SK-N-DZ (cell line): ENCODE results near the gene EML1. TPM values are rescaled to one million over a fixed set of nuclear protein-coding genes. Genes with fewer than 3 reads are reported as not detected.

Experiments
- DNase-seq: peaks from one replicate; pipeline ENCODE4 v3.0.0-alpha.2; 2015; ENCODE audit warnings: low spot score
- polyA plus RNA-seq, 2 experiments: library from polyadenylated mRNA; depleted of rRNA; stranded (reverse); fragments of >200 nt; gene quantifications; 2 replicates each; pipeline ENCODE4 v1.2.3, GENCODE V29; 2014

Gene EML1, protein sequence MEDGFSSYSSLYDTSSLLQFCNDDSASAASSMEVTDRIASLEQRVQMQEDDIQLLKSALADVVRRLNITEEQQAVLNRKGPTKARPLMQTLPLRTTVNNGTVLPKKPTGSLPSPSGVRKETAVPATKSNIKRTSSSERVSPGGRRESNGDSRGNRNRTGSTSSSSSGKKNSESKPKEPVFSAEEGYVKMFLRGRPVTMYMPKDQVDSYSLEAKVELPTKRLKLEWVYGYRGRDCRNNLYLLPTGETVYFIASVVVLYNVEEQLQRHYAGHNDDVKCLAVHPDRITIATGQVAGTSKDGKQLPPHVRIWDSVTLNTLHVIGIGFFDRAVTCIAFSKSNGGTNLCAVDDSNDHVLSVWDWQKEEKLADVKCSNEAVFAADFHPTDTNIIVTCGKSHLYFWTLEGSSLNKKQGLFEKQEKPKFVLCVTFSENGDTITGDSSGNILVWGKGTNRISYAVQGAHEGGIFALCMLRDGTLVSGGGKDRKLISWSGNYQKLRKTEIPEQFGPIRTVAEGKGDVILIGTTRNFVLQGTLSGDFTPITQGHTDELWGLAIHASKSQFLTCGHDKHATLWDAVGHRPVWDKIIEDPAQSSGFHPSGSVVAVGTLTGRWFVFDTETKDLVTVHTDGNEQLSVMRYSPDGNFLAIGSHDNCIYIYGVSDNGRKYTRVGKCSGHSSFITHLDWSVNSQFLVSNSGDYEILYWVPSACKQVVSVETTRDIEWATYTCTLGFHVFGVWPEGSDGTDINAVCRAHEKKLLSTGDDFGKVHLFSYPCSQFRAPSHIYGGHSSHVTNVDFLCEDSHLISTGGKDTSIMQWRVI
- 15.2 and 15.4 TPM in 2 replicates for polyA plus RNA-seq (2014; cell fraction: cytosol; rRNA removed)
- 11.4 and 12.6 TPM in 2 replicates for polyA plus RNA-seq (2014; cell fraction: nucleus; rRNA removed)

- peak; percentile 63 for DNase-seq
Observed at GRCh38 chr14:99793213-99794150, at the start of gene EML1. Gene EML1, plus strand, starts transcription at chr14:99793413. Its CDS starts 64 bp downstream, at chr14:99793477.

- DNase-seq: no peak
Observed at GRCh38 chr14:99744199-99744872, 48.9 kb upstream of the EML1 start.

DNA sequence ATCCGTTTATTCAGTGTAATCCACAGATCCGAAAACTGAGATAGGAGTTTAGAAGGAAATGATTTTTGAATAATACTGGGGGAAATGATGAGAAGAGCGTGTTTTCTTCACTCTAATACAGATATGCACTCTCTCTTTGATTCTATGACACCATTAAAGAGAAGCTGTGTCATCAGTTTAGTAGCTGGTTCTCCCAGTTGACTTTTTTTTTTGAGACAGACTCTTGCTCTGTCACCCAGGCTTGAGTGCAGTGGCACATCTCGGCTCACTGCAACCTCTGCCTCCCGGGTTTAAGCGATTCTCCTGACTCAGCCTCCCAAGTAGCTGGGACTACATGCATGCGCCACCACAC, 48.4 kb upstream of the EML1 start:
- DNase-seq: no peak

DNA sequence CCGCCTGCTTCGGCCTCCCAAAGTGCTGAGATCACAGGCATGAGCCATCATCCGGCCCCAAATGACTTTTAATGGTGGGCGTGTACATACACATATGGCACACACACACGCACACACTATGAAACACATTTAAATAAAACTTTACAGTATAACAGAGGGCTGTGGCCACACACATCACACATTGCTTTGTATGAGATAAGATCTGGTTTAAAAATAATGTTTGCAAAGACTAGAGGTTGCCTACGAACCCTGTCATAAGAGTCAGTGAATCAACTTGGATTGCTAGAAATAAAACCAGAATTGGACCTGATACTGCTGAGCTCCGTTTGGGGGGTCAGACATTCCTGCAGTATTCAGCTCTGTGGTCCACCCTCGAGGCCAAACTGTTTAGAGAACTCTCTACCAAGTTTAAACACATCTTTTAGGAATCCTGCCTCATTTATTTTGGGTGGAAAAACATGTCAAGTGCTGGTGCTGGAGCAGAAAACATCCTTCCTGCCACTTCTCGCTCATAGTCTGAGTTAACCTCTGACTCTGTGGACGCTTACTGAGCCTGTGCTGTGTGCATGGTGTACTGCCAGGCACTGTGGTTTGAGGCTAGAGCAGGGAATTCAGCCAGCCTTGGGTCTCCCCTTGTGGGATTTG, 47.8 kb upstream of the EML1 start:
- no peak for DNase-seq

- no peak for DNase-seq
Observed at GRCh38 chr14:99747167-99747566, 46.0 kb upstream of the EML1 start.

DNA sequence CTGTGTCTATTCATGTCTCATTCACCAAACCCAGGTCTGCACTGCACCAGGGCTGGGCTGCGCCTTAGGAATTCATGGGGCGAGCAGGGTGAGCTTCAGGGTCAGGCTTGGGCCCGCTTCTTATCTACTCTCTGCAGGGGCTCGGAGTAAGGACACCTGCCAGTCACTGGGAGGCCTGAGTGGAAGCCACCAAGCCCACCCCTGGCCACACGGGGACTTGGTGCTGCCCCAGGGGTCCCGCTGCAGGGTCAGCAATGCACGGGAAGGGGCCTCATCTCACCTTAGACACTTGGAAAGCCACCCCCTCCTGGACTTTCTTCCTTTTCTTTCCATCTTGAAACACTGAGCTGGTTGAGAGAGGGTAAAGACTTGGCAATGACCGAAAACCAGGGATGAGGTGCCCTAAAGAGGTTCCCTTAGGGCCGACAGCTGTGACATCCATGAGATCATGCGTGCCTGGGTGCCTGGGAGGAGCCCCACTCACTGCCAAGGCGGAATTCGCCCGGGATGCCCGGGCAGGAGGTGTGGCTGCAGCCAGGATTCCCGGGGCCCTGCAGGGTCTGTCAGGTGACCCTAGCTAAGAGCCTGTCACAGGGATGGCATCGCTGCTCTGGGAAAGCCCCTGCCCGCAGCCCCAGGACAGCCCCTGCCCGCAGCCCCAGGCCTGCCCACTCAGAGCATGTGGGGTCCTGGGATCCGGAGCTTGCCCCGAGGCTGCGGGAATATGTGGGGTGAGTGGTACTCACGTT, 45.5 kb upstream of the EML1 start:
- DNase-seq: no peak

- no peak for DNase-seq
Observed at GRCh38 chr14:99748529-99748928, 44.7 kb upstream of the EML1 start.

GRCh38 chr14:99749142-99749541, 44.1 kb upstream of the EML1 start:
- no peak for DNase-seq

GRCh38 chr14:99749763-99750715, 43.2 kb upstream of the EML1 start:
- DNase-seq: no peak

DNA sequence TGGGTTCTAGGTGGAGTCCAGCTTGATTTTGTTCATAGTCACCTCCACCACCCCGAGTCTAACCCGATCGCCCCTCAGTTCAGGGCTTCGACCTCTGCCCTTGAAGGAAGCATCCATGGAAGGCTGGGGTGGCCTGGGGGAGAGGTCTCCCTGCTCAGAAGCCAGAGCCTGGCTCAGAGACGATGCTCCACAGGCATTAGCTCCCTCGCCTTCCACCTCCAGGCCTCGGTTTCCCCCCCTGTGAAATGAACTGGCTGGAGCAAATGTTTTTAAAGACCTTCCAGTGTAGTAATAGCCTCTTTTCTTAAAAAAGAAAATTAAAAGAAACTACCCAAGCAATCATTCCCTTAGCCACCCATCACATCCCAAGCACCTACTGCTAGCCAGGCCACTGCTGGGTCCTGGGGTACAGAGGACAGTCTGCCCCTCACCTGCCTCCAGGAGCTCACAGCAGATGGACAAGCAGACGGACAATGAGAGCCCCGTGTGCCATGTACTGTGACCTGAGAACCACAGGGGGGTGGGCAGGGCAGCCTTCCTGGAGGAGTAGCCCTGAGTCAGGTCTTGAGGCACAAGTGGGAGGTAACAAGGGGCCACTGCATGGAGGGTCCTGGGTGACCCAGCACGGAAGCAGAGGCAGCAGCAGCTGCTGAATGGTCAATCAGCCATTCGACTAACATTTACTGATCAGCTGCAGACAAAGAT, 42.3 kb upstream of the EML1 start:
- DNase-seq: no peak

GRCh38 chr14:99751539-99752485, 41.4 kb upstream of the EML1 start:
- no peak for DNase-seq

DNA sequence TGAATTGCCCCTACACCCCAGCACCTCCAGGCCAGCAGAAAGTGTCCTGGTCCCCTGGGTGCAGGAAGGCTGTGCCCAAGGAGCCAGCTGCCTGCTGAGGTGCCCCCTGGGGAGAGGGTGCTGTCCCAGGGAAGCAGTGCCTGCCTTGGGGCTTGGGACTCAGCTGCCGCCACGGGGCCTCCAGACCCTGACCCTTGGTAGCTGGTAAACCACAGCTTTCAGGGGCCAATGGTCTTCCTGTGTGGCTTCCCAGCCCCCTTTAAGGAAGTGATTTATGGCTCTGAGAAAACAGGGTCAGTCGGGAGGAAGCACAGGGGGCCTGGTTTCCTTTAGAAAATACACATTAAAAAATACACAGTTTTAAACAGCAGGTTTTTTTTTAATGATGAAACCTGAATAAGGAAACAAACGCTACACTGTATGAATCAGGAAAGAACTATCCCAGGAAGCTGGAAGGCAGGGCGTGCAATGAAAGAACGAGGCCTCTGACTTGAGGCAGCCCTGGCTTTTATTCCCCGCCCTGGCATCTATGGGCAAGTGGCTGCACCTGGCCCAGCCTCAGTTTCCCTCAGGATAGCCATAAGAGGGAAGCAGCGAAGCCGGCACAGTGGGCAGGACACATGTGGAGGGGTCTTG, 40.6 kb upstream of the EML1 start:
- DNase-seq: no peak

DNA sequence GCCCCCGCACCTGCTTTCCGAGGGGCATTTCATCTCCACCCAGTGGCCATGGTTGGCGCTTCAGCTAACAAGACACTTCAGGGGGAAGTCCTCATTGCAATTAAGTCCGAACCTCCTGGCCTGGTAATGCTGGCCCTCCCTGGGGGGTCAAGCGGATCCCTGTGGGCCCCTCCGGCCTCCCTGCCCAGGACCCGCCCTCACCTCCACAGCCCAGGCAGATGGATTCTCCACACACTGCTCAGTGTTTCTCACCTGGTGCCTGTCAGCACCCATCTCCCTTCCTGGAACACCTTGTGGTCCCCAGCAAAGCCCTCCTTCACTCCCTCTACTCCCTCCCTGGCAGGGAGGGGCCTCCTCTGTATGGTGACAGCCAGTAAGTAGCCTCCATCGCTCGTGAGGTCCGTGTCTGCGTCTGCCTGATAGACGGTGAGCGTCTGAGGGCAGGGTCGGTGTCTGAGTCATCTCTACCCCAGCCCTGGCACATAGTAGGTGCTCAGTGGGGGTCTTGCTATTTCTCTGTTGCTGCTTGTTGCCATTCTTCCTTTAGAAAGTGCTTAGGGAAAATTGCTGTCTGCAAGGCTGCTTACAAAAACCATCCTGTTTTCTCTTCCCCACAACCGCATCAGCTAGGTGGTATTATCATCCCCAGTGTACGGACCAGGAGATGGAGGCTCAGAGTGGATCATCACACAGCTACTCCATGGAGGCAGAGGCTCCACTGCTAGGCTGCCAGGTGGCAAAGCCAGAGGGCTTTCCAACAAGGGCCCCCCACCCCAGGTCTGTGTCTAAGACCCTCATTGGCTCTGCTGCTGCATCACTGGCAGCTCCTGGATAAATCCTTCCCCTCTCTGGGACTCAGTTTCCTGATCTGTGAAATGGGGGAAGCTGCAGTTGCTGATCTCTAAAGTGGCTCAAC, 39.7 kb upstream of the EML1 start:
- DNase-seq: no peak

DNA sequence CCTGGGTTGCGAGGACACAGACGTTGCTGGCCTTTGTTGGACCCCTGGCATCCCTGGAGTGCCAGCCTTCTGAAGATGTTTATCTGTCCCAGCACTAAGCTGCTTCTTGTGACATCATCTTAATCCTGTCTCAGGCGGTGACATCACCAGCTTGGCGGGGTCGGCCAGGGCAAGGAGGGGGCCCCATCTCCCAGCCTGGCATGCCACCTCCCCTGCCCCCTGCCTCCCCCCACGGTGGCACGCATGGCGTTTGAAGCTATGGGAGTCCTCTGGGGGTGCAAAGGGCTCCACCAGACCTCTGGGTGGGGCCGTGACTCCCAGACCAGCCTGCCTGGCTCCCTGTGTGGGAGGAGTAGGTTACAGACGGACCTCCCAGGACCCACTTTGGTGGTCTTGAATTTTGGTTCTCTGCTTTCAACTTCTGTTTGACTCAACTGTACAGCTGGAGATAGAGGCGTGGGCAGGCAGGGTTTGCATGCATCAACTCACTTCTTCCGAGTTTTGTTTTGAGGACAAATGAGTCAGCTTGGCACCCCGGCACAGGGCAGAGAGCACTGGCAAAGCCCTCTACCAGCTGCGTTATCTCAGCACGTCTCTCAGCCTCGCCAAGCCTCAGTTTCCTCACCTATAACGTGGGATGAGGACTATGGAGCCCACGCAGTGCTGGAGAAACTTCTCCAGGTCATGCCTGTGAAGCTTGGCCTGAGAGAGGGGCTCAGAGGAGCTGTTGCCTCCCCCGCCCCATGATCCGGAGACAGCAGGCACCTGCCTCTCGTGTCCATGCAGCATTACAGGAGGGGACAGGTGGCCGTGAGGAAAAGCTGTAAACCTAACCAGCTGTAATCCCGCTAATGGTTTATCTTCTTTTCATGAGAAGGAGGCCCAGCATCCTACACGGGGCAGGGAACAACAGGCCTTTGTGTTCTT, 38.8 kb upstream of the EML1 start:
- no peak for DNase-seq
